Measurements from ENCODE around the gene SPON1.

GRCh38 chr11:13966486-13966885, 4.0 kb downstream of the SPON1 start:
- TF ChIP-seq ATF2 (IDR thresholded peaks at IDR 0.05; ENCODE audit: low read length) (no peak), BRCA1 (IDR thresholded peaks at IDR 0.05; ENCODE audit: low read depth, low read length) (no peak), CREB1 (IDR thresholded peaks at IDR 0.05) (no peak), CTCF (IDR thresholded peaks at IDR 0.05; ENCODE audit: control extremely low read depth in 1 of 3, insufficient read depth in 1 of 3, low read depth in 1 of 3, low read length in 3 of 3) (no peak), RAD21 (IDR thresholded peaks at IDR 0.05 in 1 of 2, conservative IDR thresholded peaks at IDR 0.05 in 1 of 2; ENCODE audit: low read depth in 2 of 2, low read length in 2 of 2) (no peak), ZNF274 (IDR thresholded peaks at IDR 0.05; ENCODE audit: borderline replicate concordance, extremely low read depth, low read length) (no peak), EP300 (IDR thresholded peaks at IDR 0.05; ENCODE audit: borderline replicate concordance in 1 of 2, low read depth in 2 of 2, low read length in 2 of 2) (no peak), EGR1 (IDR thresholded peaks at IDR 0.05; ENCODE audit: borderline replicate concordance, low read depth, low read length) (no peak), POLR2A (IDR thresholded peaks at IDR 0.05; ENCODE audit: control extremely low read depth in 1 of 2, low read depth in 2 of 2, low read length in 2 of 2) (no peak), RBBP5 (IDR thresholded peaks at IDR 0.05; ENCODE audit: borderline replicate concordance, low read depth, low read length) (no peak)
